NCI-H2196 (cell line): ENCODE measurements around the gene RSPH6A.

Experiments
- DNase-seq: peaks from one replicate; lab custom pipeline; 2025; ENCODE audit not compliant: unreplicated experiment; lab: John Stamatoyannopoulos, UW

Gene RSPH6A

GRCh38 chr19:45825917-45826893, 11.1 kb upstream of the RSPH6A start:
- no peak for DNase-seq

DNA sequence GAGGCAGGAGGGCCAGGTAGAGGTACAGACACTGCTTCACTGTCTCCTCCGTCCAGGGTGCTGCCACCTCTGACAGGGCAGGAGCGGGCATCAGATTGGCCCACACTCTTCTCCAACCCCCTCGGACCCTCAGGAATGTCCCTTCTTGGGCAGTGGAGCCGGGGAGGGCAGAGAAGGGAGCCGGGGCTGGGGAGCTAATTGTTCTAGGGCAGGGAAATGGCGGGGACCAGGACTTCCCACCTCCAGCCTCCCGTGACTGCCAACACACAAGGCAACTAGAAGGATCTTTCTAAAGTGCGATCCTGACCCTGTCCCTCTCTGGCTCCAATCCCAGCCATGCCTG, 10.1 kb upstream of the RSPH6A start:
- no peak for DNase-seq

DNA sequence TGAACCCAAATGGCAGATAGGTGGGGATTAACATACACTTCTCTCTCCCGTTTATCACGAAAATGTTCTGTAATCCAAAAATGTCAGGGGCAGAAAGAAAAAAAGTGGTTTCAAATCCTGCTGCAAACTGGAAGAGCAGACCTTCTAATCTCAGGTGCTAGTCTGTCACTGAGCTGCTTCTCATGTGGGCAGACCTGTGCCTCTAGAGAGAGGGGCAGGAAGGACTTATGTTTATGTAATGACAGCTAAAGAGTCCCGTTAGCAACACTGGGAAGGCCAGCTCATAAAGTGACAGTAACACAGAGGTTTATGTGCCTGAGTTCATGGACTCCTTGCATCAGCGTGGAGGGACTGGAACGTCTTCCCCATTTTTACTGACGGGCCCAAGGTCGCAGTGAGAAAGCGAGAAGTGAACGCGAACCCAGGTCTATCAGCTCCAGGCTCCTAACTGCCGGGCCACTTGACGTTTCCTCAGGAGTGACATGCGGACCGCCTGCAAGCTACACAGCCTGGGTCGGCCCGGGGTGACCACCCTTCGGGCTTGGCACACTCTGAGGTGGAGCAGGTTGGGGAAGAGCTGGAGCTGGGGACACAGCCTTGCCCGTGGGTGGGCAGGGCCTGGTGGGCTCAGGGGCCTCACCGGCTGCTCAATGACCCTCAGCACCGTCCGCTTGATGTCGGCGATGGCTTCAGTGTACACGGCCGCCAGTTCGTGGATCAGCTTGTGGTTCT, 9.6 kb upstream of the RSPH6A start:
- no peak for DNase-seq

DNA sequence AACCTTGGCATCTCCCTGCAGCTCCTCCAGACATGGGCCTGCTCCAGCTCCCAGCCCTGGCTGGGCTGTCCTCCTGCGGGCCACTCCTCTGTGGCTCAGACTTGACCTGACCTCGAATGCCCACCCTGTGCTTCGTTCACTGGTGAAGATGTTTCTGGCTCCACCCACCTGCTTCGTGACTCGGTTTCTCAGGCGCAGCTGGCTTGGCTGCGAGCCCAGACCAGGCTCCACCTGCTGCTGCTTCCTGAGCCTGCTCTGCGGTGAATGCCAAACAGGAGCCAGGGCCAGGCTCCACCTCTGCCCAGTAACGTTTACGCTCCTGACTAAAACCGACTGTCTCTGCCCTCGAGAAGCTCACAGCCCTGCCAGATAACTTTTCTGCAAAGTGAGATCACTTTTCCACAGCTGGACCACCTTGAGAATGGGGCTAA, 8.9 kb upstream of the RSPH6A start:
- DNase-seq = peak; percentile 86

- DNase-seq = no peak
Observed at GRCh38 chr19:45823182-45823581, 8.1 kb upstream of the RSPH6A start.

DNA sequence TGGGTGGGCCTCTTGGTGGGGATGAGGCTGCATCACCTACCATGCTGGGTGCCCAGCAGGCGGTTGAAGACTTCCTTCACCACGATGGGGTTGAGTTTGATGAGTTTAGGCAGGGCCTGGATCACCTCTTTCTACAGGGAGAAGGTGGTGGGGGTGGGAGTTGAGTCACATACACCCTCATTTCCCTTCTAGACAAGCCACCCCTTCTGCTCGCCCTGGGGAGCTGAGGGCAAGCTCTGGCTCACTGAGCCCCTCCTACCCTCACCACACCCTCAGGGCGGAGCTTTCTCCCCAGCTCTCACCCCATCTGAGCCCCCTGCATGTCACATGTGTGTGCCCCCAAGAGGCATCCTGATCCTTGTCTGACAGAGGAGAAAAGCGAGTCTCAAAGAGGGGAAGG, 7.6 kb upstream of the RSPH6A start:
- no peak for DNase-seq

DNA sequence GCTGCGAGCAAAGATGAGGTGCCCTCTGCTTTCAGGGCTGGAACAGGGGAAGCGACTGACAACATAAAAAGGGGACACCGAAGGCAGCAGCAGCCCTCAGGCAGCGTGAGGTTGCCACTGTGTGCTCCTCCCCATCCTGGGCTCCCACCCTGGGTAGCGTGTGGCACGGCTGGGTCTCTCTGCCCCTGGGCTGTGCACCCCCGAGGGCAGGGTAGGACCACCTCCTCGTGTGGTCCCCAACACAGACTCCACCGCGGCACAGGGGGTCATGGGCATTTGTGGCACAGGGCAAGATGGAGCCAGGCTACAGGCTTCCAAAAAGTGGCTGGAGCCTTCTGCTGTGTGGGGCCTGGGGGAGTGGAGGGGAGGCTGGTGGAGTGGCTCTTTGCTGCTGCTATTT, 6.5 kb upstream of the RSPH6A start:
- no peak for DNase-seq

DNA sequence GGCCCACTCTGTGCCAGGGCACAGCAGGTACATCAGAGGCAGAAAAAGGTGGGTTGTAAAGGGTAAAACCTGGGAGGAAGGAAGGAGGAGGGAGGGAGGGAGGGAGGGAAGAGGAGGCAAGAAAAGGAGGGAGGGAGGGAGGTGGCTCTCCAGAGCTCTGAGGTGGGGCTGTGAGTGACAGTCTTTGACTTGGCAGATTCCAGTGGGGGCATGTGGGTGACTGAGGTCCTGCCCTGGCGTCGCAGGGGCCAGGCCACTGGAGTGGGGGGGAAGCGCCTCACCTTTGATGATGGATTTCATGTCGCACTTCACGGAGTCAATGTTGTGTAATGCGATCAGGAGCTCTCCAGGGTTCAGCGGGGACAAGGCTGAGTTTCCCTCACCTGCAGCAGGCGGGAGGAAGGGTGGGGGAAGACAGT, 6.0 kb upstream of the RSPH6A start:
- DNase-seq = peak; percentile 57

GRCh38 chr19:45820413-45821102, 5.5 kb upstream of the RSPH6A start:
- no peak for DNase-seq

DNA sequence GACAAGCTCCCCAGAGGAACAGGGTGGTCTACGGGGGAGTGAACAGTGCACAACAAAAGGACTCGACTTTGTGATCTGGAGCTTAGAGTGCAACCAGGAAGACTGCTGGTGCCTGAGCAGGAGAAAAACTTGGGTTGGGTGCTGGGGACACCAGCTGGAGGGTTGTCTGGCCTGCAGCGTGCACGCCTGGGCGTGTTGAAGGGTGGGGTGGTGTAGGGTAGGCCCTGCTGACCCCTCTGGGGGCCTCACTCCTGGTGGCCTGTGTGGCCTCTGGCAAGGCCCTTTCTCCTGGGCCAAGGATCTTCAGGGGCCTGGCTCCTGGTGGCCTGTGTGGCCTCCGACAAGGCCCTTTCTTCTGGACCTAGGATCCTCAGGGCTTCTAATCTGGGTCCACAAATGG, 4.7 kb upstream of the RSPH6A start:
- no peak for DNase-seq

DNA sequence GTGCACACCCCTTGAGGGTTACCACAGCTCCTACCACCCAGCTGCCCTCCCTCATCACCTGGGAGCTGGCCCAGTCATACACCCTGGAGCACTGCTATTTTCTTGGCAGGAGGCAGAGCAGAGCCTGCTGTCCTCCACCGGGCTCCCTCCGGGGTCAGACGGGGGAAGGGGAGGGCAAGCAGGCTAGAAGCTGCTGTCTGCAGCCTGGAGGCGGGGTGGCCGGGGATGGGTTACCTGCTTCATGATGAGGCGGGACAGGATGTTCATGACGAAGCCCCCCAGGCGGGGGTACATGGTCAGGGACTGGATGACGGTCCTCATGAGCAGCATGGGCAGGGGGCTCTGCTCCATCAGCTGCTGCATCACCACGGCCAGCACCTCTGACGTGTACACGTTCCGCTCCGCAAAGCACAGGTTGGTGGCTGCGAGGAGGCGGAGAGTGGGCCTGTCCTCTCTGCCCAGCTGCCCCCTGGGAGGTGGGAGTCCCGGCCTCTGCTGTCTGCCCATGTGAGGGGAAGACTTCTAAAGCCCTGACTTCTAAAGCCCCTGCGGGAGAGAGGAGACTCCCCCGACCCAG, 2.7 kb upstream of the RSPH6A start:
- DNase-seq = peak; percentile 33

DNA sequence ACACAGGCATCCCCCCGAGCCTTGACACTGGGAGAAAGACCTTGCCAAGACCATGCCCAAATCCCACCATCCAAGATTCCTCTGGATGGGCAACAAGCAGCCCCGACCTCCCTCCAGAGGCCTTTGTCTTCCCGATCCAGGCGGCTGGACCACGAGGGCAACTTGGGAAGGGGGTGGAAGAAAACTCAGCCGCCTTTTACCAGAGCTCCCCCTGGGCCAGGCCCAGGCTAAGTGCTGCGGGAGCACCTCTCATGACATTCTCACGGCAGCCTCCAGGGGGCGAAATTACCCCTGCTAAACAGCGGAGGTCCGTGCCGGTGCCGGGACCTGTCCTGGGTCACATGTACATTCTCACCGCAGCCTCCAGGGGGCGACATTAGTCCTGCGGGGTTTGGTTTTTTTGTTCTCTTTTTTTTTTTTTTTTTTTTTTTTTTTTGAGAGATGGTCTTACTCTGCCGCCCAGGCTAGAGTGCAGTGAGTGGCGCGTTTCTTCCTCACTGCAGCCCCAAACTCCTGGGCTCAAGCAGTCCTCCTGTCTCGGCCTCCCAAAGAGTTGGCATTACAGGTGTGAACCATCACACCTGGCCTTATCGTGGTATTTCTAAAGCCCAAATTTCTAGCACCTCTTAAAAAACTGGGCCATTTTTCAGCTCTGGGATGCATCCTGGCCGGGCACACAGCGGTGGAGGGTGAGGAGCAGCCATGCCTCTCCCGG, 2.1 kb upstream of the RSPH6A start:
- DNase-seq = peak; percentile 83

DNA sequence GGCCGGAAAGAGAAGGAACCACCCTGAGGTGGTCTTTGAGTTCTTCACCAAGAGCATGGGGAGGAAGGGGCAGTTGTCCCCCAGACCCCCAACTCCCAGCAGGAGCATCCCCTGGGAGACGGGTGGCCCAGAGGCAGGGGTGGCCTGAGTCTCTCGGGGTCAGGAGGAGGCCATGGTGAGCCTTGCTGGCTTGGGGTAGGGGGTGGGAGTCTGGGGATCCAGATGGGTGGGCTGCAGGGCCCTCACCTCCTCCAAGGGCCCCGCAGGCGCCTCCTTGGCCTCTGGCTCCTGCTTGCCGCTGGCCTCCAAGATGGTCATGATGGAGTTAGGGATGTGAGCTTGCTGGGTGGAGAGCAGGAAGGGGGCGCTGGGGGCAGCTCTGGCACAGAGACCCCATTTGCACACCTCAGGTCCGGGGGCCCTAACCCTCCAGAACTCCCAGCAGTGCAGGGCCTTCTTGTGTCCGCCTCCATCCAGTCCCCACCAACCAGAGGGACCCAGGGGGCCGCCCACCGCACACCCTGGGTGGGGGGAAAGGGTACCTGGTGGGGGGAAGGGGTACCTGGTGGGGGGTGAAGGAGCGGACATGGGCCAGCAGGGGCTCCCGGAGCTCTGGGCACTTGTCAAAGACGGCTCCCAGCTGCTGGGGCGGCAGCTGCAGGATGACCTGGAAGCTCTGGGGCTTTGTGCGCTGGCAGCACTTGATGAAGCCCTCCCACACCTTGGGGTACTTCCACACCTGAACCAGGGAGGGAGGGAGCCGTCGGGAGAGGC, 1.3 kb upstream of the RSPH6A start:
- no peak for DNase-seq

DNA sequence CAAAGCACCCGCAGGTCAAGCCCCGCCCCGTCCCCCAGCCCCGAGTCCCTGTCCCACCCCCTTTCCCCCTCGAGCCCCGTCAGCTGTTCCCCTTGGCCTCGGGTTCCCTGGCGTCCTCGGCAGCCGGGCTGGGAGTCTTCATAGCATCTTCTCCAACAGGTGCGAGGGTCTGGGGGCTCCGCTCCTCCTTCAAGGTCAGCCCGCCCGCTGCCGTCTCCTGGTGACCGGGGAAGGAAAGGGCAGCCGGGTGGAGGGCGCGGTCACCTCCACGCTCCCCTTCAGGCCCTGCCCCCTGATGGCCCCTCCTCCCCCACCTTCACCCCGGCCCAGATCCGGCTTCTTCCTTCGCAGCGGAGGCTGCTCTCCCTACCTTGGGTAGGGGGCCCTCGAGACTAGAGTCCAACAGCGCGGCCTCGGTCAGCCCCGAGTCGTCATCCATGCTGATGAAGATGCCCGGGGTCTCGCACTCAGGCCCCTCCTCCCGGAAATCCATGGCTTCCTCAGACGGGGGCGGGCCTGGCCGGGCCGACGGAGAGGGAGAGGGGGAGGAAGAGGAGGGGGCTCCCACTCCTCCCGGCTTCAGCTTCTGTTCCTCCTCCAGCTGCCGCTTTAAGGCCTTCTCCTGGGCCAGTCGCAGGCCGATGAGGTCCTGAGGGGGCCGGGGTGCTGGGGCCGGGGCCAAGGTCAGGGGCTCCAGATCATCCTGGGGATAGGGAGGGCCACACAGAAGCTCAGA, 541 bp upstream of the RSPH6A start:
- DNase-seq = no peak

GRCh38 chr19:45814166-45814780, 835 bp downstream of the RSPH6A start:
- no peak for DNase-seq

DNA sequence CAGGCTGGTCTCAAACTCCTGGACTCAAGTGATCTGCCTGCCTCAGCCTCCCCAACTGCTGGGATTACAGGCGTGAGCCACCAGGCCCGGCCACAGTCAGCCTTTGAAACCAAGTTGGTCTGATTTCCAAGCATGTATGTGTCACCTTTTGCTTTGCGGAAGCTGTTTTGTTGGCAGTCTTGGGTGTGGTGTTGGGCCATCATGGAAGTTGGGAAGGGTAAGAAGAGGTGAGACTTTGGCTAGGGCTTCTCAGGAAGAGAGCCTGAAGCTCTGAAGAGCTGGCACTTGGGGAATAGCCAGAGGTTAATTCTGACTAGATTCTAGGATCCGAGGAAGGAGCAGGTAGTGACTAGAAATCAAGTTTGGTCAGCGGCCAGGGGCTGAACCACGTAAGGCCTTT, 2.8 kb downstream of the RSPH6A start:
- no peak for DNase-seq

GRCh38 chr19:45809643-45810159, 5.4 kb downstream of the RSPH6A start:
- peak; percentile 65 for DNase-seq

DNA sequence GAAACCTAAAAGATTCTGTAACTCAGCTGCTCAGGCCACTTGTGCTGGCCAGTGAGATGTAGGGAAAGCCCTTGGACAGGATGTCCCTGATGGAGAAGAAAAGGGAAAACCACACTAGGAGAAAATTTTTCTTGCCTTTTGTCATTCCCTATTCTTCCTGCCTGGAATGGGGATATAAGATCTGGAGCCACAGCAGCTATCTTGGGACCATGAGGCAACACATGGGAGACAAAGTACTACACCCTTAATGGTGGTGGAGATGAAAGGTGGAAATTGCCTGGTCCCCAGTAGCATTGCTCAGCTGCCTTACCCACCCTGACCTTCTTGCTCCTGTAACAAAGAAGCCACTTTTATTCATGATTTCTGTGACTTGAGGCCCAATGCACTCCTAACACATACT, 9.4 kb downstream of the RSPH6A start:
- no peak for DNase-seq

DNA sequence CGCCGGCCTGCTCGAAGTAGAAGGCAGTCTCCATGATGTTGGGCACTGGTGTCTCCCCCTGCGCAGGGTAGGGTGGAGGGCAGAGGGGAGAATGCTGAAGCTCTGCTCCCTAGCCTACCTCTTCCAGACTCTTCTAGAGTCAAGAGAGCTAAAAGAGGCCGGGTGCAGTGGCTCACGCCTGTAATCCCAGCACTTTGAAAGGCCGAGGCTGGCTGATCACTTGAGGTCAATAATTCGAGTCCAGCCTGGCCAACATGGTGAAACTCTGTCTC, 10.2 kb downstream of the RSPH6A start:
- no peak for DNase-seq
